OCI-LY3 (cell line): ENCODE data around the gene ASCC3.
"Not testable (repeated sequence)": the region's sequence is repeated elsewhere in the genome, so short reads cannot be mapped to it uniquely, and the experiment has no call there.

Source experiments
- H2AFZ ChIP-seq: fragments of 200-600, 300-600 bp; shearing (Covaris generic); 2 replicates; pipeline ENCODE4 v1.6.0; 2014; ENCODE audit warnings: antibody characterized with exemption, low read depth, low read length
- H3K27ac ChIP-seq: fragments of 200-600, 300-600 bp; sonication (generic); 2 replicates; pipeline ENCODE4 v1.5.1; 2014; ENCODE audit warnings: mild to moderate bottlenecking, low read length, moderate library complexity, mixed read lengths
- H3K27me3 ChIP-seq: fragments of 200-600, 300-600 bp; sonication (generic); 2 replicates; pipeline ENCODE4 v1.6.1; 2014; ENCODE audit warnings: low read depth, low read length, mixed read lengths
- H3K36me3 ChIP-seq: fragments of 200-600, 300-600 bp; sonication (generic); replicated peaks from 2 replicates; pipeline ENCODE3; 2014; ENCODE audit warnings: low read depth, low read length, mixed read lengths
- H3K4me1 ChIP-seq: fragments of 300-600, 200-600 bp; sonication (generic); 2 replicates; pipeline ENCODE4 v1.6.1; 2014; ENCODE audit warnings: low read length, mixed read lengths
- H3K4me2 ChIP-seq: fragments of 200-600, 300-600 bp; sonication (generic); 2 replicates; pipeline ENCODE4 v1.6.1; 2014; ENCODE audit warnings: low read length, mixed read lengths
- H3K4me3 ChIP-seq: fragments of 300-600, 200-600 bp; sonication (generic); 2 replicates; pipeline ENCODE4 v1.5.1; 2014; ENCODE audit warnings: antibody characterized with exemption, mild to moderate bottlenecking, low read length, moderate library complexity
- H3K79me2 ChIP-seq: fragments of 300-600, 200-600 bp; shearing (Covaris generic); 2 replicates; pipeline ENCODE4 v1.6.1; 2014; ENCODE audit warnings: mild to moderate bottlenecking, low read length, mixed read lengths
- H3K9ac ChIP-seq: fragments of 300-600, 200-600 bp; shearing (Covaris generic); 2 replicates; pipeline ENCODE4 v1.6.0; 2014; ENCODE audit warnings: mild to moderate bottlenecking, low read length, moderate library complexity
- H3K9me3 ChIP-seq: fragments of 200-600, 300-600 bp; shearing (Covaris generic); 2 replicates; pipeline ENCODE4 v1.6.1; 2014; ENCODE audit warnings: low read length, mixed read lengths; ENCODE audit not compliant: insufficient read depth
- H4K20me1 ChIP-seq: fragments of 200-600, 300-600 bp; sonication (generic); 2 replicates; pipeline ENCODE4 v1.6.1; 2016; ENCODE audit warnings: low read length, mixed read lengths; ENCODE audit not compliant: insufficient read depth
- EZH2phosphoT487 ChIP-seq: fragments of 200-600 bp; shearing (Covaris generic); IDR thresholded peaks from 2 replicates; pipeline ENCODE4 v1.6.1; 2018; ENCODE audit warnings: antibody characterized with exemption, mixed run types, low read depth
- TF ChIP-seq, protein P1 (sequence below): fragments of 200-600, 300-600 bp; sonication (generic); IDR thresholded peaks from 2 replicates; pipeline ENCODE4 v1.5.1; 2014; ENCODE audit warnings: antibody characterized with exemption, low read length, low read depth

The ASCC3 gene

DNA sequence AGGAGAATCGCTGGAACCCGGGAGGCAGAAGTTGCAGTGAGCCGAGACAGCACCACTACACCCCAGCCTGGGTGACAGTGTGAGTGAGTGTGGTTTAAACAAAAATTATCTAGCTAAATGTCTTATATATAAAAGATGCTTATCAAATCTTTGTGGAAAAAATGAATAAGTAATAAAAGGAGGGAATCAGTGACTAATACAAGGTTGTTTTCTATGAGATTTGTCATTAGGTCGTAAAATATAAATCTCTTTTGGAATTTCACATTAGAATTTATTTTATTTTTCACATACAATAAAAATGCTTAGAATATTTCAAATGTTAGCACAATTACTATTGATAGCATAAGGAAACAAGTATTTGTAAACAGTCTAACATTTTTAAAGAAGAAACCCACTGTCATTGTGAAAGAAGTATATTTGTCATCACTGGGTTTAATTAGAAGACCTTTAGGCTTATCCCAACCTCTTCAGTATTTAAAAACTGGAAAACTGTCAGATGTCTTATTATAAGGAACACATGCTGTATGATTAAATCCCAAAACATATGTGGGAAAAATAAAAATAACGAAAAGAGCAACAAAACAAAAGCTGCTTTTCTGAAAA, 47.1 kb downstream of the ASCC3 start:
- H2AFZ ChIP-seq = no peak overlapping the region
- H3K4me1 ChIP-seq = no peaks in the 10 kb centered on the region
- H3K79me2 ChIP-seq = peaks cover 5% of the 10 kb centered on the region; the same call in 1 of the 2 replicates
- peaks cover 7% of the 10 kb centered on the region for H3K36me3 ChIP-seq
- no peak overlapping the region for H3K4me3 ChIP-seq
- H3K27ac ChIP-seq = no peak overlapping the region
- no peak overlapping the region for H3K9ac ChIP-seq
- H3K4me2 ChIP-seq = no peak overlapping the region
- no peaks in the 10 kb centered on the region for H3K27me3 ChIP-seq
- H4K20me1 ChIP-seq = no peaks in the 10 kb centered on the region
- no peaks in the 10 kb centered on the region for H3K9me3 ChIP-seq
- TF ChIP-seq EZH2phosphoT487 = no peak
- TF ChIP-seq, protein P1, sequence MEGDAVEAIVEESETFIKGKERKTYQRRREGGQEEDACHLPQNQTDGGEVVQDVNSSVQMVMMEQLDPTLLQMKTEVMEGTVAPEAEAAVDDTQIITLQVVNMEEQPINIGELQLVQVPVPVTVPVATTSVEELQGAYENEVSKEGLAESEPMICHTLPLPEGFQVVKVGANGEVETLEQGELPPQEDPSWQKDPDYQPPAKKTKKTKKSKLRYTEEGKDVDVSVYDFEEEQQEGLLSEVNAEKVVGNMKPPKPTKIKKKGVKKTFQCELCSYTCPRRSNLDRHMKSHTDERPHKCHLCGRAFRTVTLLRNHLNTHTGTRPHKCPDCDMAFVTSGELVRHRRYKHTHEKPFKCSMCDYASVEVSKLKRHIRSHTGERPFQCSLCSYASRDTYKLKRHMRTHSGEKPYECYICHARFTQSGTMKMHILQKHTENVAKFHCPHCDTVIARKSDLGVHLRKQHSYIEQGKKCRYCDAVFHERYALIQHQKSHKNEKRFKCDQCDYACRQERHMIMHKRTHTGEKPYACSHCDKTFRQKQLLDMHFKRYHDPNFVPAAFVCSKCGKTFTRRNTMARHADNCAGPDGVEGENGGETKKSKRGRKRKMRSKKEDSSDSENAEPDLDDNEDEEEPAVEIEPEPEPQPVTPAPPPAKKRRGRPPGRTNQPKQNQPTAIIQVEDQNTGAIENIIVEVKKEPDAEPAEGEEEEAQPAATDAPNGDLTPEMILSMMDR = no peak

DNA sequence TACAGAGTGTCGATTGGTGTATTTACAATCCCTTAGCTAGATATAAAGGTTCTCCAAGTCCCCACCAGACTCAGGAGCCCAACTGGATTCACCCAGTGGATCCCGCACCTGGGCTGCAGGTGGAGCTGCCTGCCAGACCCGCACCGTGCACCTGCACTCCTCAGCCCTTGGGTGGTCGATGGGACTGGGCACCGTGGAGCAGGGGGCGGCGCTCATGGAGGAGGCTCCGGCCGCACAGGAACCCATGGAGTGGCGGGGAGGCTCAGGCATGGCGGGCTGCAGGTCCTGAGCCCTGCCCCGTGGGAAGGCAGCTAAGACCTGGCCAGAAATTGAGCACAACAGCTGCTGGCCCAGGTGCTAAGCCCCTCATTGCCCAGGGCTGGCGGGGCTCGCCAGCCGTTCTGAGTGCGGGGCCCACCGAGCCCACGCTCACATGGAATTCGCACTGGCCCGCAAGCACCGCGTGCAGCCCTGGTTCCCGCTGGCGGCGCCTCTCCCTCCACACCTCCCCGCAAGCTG, 52.0 kb downstream of the ASCC3 start:
- not testable (repeated sequence) for H3K27ac ChIP-seq, H3K9ac ChIP-seq, H4K20me1 ChIP-seq, H3K36me3 ChIP-seq, H3K27me3 ChIP-seq, H3K4me1 ChIP-seq, H3K4me3 ChIP-seq, H3K79me2 ChIP-seq, H3K4me2 ChIP-seq, H2AFZ ChIP-seq, H3K9me3 ChIP-seq

DNA sequence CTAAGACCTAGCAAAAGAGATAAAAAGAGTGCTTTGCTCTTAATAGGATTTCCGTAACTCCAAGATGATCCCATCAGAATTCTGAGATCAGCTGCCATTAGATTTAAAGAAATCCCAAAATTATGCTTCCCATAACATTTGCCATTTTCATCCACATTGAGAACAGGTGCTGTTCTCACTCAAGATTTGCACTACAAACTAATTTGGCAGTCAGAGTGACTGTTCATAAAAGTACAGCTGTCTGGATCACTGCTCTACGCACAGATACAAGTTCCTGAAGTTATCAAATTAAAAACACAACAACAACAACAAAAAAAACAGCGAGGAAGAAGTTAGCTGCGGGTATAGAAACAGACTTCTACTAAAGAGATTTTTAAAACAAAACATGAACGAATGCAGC, 58.1 kb downstream of the ASCC3 start:
- Histone ChIP-seq H3K79me2 (no peaks in the 10 kb centered on the region), H3K9ac (no peak overlapping the region)

DNA sequence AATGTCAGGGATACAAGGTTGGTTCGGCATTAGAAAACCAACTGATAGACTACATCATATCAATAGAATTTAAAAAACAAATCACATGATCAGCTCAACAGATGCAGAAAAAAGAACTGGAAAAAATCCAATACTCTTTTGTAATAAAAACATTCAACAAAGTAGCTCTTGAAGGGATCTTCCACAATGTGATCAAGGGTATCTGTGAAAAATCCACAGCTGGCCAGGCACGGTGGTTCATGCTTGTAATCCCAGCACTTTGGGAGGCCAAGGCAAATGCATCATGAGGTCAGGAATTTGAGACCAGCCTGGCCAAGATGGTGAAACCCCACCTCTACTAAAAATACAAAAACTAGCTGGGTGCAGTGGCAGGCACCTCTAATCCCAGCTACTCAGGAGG, 63.1 kb downstream of the ASCC3 start:
- H4K20me1 ChIP-seq = no peaks in the 10 kb centered on the region
- no peaks in the 10 kb centered on the region for H3K27me3 ChIP-seq
- H3K79me2 ChIP-seq = peaks cover 8% of the 10 kb centered on the region; the same call in 1 of the 2 replicates

More for the DNA sequence above, 58.1 kb downstream of the ASCC3 start:
- Histone ChIP-seq H3K4me1 (no peaks in the 10 kb centered on the region), H3K4me3 (no peak overlapping the region), H3K9me3 (no peaks in the 10 kb centered on the region), H3K4me2 (no peak overlapping the region), H2AFZ (no peak overlapping the region), H3K27me3 (no peaks in the 10 kb centered on the region), H3K27ac (no peak overlapping the region), H4K20me1 (no peaks in the 10 kb centered on the region), H3K36me3 (no peaks in the 10 kb centered on the region)
- TF ChIP-seq, protein P1 = no peak
- TF ChIP-seq EZH2phosphoT487 = no peak

More for the DNA sequence above, 63.1 kb downstream of the ASCC3 start:
- Histone ChIP-seq H3K4me3 (no peak overlapping the region), H3K4me2 (no peak overlapping the region), H2AFZ (no peak overlapping the region), H3K4me1 (no peaks in the 10 kb centered on the region), H3K36me3 (no peaks in the 10 kb centered on the region), H3K9ac (no peak overlapping the region), H3K27ac (no peak overlapping the region), H3K9me3 (no peaks in the 10 kb centered on the region)
- TF ChIP-seq, protein P1 = no peak
- no peak for TF ChIP-seq EZH2phosphoT487
